ENCODE results near the gene NPIPB6.

Gene NPIPB6

GRCh38 chr16:28297784-28298510 lies 65.4 kb downstream of the NPIPB6 start:
- DNase-seq = no peak

- no peak for DNase-seq
These were observed 66.0 kb downstream of the NPIPB6 start for GRCh38 chr16:28297308-28297707.

GRCh38 chr16:28295276-28295675 lies 68.0 kb downstream of the NPIPB6 start:
- DNase-seq = no peak

DNA sequence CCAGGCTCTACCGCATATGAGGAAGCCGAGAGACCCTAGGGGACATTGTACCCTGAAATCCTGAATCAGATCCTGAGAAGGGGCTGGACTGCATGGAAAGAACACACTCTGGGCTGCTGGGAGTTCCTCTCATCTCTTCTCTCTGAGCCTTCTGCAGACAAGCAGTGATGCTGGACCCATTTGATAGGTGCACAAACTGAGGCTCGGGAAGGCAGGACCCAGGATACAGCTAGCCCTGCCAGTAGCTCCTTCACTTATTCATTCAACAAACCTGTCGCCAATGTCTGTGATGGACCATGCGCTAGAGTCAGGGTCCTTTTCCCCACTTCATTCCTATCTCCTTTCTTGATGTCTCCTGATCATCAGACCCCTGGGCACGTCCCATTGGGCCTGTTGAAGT lies 69.1 kb downstream of the NPIPB6 start:
- DNase-seq = no peak

DNA sequence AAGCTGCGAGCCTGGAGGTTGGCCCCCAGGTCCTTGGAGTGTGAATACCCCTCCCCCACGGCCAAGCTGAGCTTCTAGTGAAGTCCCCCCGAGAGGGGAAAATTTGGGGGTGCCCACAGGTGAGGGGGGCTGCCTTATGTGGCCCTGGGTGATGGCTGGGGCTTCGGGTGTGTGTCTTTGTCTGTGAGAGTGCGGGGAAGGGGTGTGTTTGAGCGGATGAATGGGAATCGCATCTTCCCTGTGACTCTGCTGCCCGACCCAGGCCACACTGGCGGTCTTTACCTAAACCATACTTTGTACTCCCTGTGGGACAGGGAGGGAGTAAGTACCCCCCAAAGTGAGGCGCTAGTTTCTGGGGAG lies 69.7 kb downstream of the NPIPB6 start:
- no peak for DNase-seq

GRCh38 chr16:28292731-28293600 lies 70.3 kb downstream of the NPIPB6 start:
- DNase-seq = no peak
